ENCODE results near the gene TNRC6B.

DNA sequence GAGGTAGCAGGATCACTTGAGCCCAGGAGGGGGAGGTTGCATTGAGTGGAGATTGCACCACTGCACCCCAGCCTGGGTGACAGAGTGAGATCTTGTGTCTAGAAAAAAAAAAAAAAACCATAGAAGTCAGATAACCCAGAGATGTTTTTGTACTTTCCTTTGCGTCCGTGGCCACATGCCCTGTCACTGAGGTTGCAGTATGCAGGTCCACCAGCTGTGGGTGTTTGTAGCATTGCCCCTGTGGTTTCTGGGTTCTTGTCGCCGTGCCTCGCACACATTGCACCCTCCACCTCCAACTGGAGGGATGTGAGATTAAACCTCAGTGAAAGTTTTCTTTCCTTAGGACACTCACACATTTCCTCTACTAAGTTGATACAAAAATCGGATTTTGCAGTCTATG, 70.3 kb downstream of the TNRC6B start:
- TF ChIP-seq CTCF (IDR thresholded peaks at IDR 0.05; ENCODE audit: low read length) (no peak), EZH2 (IDR thresholded peaks at IDR 0.05; ENCODE audit: borderline replicate concordance, low read length) (no peak)

All from OCI-LY1 (cell line).